HUES64 (cell line): Measurements from ENCODE around the gene SEPTIN5.

Experiments
- H3K27ac ChIP-seq: 2 replicates; pipeline ENCODE4 v1.7.0; 2013; ENCODE audit warnings: low read depth, low read length, inconsistent platforms
- H3K27me3 ChIP-seq: 2 replicates; pipeline ENCODE4 v1.6.1; 2013; ENCODE audit warnings: mild to moderate bottlenecking, low read length; ENCODE audit not compliant: insufficient read depth
- H3K36me3 ChIP-seq: 2 replicates; pipeline ENCODE4 v1.6.1; 2013; ENCODE audit warnings: mild to moderate bottlenecking, low read length; ENCODE audit not compliant: insufficient read depth
- H3K4me1 ChIP-seq: 2 replicates; pipeline ENCODE4 v1.6.1; 2013; ENCODE audit warnings: mild to moderate bottlenecking, low read length, moderate library complexity; ENCODE audit not compliant: insufficient read depth
- H3K4me3 ChIP-seq: 2 replicates; pipeline ENCODE4 v1.5.1; 2013; ENCODE audit warnings: mild to moderate bottlenecking, low read length, moderate library complexity
- H3K9ac ChIP-seq: 2 replicates; pipeline ENCODE4 v1.6.1; 2013; ENCODE audit warnings: mild to moderate bottlenecking, low read depth, low read length
- H3K9me3 ChIP-seq: 2 replicates; pipeline ENCODE4 v1.6.1; 2013; ENCODE audit warnings: low read depth, low read length; ENCODE audit not compliant: insufficient read depth
- WGBS: fragments of 150-250, 120-280 bp; methylation state at CpG from one replicate; pipeline ENCODE4 v1.1.7; 2013; ENCODE audit warnings: missing lambda C conversion rate; 5-methylcytosine and 5-hydroxymethylcytosine counted together

The SEPTIN5 gene

DNA sequence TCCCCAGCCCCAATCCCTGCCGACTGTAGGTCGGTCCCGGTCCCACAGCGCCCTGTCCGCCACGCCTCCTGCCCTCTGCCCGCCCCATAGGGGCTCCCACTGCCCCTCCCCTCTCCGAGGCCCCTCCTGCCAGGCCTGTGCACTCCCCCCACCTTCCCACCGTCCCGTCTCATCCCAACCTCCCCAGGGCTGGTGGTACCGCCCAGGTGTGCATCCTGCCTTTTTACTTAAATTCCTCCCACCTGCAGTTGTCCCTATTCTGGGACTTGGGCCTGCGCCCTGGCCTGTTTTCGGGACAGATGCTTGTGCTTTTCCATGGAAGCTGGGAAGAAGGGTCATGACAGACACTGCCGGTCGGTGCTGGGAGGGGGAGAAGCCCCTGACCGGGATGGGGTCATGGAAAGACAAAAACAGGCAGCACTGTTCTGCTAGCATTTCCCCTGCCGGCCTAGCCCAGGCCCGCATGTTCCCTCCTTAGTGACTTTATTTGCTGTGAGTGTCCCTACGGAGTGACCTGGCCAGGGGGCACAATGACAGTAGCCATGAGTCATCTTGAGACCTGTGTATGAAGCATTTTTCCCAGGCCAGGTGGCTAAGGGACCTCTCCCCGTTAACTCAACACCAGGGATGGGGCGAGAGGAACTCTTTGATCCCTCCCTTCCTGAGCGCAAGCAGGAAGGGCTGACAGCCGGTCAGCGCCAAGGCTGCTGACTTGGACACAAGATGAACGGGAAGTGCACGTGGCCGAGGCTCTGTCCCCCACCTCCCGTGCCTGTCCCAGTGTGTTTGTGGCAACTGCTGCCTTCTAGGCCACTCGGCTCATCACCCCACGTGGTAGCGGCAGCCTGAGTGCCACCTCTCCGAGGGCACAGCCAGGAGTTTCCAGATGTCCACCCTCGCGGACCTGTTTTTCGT lies 53.4 kb downstream of the SEPTIN5 start:
- Histone ChIP-seq H3K9me3 (no peaks in the 10 kb centered on the region), H3K36me3 (no peaks in the 10 kb centered on the region), H3K27me3 (peaks cover 93% of the 10 kb centered on the region), H3K4me1 (peaks cover 13% of the 10 kb centered on the region), H3K4me3 (no peak overlapping the region), H3K27ac (no peak overlapping the region), H3K9ac (no peak overlapping the region)
- WGBS = 31% methylated on average over 35 of the region's 35 CpGs

- Histone ChIP-seq H3K9ac (no peak overlapping the region), H3K36me3 (no peaks in the 10 kb centered on the region), H3K4me1 (peaks cover 9% of the 10 kb centered on the region), H3K27ac (no peak overlapping the region), H3K9me3 (no peaks in the 10 kb centered on the region), H3K27me3 (peaks cover 76% of the 10 kb centered on the region), H3K4me3 (no peak overlapping the region)
- 95% methylated on average over 12 of the region's 12 CpGs for WGBS
These were observed 55.1 kb downstream of the SEPTIN5 start for GRCh38 chr22:19769393-19769715.

DNA sequence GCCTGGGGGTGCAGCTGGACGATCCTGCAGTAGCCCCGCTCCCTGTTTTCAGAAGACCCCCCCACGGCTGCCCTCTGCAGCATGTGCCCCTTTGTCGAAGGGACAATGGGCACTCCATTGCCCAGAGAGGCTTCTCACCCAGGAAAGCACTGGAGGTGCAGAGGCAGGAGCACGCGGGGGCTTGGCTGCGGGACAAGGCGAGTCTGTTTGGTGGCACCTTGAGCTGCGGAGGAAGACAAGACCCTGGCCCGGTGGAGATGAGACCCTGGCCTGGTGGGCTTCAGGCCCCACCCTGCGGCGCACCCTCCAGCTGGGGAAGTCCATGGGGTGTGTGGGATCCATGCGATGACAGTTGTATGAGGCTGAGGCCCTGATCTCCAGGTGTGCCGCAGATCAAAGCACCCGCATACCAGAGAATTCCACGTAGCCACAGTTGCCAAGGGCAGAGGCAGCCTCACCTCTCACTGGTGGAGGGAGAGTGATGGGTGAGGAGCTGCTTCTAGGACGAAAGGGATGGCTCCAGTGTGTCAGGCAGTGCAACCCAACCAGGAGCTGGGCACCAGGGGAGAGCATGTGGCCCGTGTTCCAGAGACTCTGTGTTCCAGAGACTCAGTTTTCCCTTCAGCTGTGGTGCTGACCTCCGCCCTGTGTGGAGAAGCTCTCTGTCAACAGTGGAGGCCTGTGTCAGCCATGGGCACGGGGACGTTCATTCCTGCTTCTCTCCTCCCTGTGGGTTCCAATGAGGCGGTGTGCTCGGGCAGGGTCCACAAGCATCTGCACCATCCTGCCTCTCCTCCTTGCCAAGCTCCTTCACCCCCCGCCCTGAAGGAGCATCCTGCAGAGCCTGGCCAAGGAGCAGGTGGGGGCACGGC lies 56.3 kb downstream of the SEPTIN5 start:
- no peak overlapping the region for H3K9ac ChIP-seq
- H3K27ac ChIP-seq = no peak overlapping the region
- H3K4me3 ChIP-seq = no peak overlapping the region
- H3K27me3 ChIP-seq = peaks cover 67% of the 10 kb centered on the region
- H3K9me3 ChIP-seq = no peaks in the 10 kb centered on the region
- WGBS = 87% methylated on average over 25 of the region's 25 CpGs
- no peaks in the 10 kb centered on the region; the same call in 1 of the 2 replicates for H3K4me1 ChIP-seq
- no peaks in the 10 kb centered on the region for H3K36me3 ChIP-seq

DNA sequence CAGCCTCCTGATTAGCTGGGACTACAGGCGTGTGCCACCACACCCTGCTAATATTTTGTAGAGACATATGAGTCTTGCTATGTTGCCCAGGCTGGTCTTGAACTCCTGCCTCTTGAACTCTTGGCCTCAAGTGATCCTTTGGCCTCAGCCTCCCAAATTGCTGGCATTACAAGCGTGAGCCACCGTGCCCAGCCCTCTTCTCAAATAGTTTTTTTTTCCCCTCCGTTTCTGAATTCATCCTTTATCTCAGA lies 58.0 kb downstream of the SEPTIN5 start:
- Histone ChIP-seq H3K4me1 (no peaks in the 10 kb centered on the region; the same call in 1 of the 2 replicates), H3K9ac (no peak overlapping the region), H3K36me3 (no peaks in the 10 kb centered on the region), H3K4me3 (no peak overlapping the region), H3K9me3 (no peaks in the 10 kb centered on the region), H3K27me3 (peaks cover 49% of the 10 kb centered on the region), H3K27ac (no peak overlapping the region)
- WGBS = 91% methylated on average over 4 of the region's 4 CpGs
